Brain pericyte (primary cell): Measurements from ENCODE around the gene PLEKHA6.

ENCODE experiments used
- DNase-seq: peaks from one replicate; pipeline ENCODE4 v3.0.0-alpha.2; 2012; ENCODE audit warnings: low read depth, low spot score

The PLEKHA6 gene

DNA sequence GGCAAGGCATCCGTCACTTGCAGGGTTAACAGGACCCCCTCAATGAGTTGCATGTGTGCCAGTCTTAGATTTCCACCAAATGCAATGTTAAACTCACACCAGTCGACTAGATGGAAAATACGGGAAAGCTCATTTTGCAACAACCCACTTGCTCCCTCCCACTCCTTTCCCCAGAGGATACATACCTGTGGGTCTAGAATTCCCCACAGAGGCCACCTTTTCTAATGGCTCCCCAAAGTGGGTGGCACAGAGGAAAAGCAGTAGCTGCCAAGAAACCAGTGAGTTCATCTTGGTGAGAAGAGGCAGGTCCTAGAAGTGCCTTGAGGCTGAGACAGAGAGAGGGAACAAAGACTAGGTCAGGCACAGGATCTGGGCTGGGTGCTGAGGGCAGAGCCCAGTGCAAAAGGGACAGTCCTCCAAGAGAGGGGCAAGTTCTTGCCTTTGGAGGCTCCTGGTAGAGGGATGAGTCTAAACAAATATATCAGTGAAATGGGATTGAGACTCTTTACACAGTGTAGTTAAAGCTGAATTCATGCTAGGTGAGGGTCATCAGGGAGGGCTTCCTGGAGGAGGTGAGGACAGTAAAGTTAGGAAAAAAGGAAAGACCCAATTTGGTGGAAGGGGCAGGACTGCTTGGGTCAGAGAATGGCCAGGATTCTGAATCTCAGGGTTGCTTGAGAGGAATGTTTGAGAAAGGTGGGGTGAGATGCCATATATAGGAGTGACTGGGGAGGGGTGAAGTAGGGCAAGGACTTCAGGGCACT is 167.0 kb downstream of the PLEKHA6 start:
- DNase-seq = no peak

DNA sequence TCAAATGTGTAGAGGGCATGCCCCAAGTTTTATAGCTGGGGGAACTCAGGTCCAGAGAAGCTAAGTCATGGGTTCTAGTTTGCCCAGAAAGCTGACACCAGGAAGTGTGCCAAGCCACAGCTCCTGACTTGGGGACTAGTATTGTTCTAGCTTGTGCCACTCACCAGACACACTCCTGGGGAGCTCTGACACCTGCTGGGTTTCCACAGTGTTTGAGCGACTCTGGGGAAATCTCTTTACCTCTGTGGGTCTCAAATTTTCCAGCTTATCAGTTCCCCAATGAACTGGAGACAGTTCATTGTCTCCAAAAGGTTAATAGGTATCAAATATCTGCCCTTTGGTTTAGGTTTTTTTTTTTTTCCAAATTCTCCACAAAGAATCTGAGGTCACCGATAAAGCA is 167.7 kb downstream of the PLEKHA6 start:
- no peak for DNase-seq

DNA sequence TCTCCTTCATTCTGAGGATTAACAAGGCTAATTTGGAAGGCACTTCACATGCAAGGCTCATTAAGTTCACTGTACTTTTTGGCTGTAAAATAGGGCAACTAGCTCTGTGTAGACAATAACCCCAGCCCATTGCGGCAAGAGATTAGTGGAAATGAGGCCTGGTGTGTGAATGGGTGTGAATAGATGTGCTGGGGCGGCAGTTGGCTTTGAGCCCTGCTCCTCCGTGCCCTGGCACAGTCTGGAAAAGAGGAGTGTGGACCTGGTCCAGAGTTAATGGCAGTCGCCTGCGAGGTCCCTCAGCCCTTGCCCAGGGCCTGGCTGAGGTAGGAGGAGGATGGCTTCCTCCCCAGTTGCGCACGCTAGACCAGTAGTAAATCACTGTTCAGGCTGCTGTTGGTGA is 168.3 kb downstream of the PLEKHA6 start:
- no peak for DNase-seq

DNA sequence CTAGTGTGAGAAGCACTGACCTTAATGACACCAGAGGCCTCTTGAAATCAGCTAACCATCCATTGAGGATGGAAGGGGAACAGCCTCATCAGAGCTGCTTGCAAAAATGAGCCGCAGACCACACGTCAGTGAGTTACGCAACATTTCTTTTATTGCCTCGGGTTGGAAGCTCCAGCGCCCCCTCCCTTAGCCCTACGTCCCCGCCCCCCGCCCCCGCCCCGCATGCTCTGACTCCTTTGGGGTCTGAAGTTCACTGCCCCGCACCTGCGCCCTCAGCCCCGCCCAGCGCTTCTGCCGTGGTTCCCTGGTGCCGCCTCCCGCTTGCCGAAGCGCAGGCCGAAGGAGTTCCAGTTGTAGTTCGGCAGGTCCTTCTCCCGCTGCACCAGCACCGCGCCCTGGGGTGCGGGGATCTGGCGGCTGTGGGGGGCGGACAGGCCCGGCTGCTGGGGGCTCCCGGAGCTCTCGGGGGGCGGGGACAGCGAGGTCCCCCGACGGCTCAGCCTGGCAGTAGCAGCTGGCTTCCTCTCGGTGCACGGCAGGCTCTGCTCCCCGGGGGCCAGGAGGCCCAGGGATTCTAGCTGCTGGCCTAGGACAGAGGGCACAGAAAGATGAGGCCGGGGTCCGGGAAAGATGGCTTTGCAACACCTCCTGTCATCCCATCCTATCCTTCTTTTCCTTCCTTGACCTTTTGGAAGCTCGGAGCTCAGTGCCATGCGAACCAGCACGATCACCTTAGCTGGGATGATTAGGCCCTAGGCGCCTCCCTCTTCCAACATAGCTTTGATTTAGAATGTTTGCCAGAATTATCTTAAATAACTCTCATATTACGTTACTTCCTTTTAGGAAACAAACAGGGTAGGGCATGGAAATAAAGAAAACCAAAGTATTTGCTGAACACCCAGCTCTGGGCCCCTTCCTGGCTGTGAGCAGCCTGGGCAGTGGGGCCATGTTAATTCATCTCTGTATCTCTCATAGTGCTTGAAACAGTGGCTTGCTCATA is 169.2 kb downstream of the PLEKHA6 start:
- DNase-seq = no peak

DNA sequence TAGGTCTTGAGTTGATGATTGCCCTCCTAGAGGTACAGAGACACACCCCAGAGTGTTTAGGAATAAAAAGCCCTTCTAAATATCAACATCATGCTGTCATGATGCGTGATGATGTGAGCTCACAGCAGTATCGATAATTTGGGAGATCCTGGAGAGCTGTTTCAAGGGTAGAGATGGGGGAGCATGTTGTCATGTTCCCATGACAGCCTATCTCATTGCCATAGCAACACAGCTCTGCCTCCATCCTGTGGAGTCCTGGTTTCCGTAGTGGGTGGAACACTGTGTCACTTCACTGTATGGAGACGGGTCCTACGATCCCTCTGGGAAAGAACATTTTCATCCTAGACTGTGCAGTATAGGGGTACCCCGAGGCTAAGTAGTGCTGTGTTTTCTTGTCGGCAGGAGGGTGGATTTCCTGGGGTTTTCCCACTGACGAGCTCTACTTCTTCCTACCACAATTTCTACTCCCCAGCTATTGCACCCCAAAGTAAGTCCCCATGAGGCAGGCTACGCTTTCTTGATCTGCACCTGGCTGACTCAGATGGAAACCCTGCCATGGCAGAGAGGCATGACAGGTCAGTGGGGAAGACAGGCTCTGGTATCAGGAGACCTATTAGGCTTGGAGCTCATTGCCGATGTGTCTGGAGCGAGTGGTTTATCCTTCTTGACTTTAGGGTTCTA is 170.6 kb downstream of the PLEKHA6 start:
- no peak for DNase-seq

DNA sequence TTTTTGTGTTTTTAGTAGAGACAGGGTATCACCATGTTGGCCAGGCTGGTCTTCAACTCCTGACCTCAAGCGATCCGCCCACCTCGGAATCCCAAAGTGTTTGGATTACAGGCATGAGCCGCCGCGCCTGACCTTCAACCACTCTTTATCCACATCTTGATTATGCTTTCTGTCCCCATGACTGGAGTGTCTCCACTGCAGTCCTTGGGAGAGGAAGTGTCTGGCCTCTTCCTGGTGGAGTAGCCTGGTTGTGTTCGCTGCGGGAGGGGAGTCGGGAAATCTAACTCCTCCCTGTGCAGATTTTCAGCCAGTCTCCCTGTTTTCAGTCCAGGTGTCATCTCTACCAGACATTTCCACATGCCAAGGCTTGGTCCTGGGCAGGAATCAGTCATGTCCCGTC is 173.1 kb downstream of the PLEKHA6 start:
- no peak for DNase-seq

DNA sequence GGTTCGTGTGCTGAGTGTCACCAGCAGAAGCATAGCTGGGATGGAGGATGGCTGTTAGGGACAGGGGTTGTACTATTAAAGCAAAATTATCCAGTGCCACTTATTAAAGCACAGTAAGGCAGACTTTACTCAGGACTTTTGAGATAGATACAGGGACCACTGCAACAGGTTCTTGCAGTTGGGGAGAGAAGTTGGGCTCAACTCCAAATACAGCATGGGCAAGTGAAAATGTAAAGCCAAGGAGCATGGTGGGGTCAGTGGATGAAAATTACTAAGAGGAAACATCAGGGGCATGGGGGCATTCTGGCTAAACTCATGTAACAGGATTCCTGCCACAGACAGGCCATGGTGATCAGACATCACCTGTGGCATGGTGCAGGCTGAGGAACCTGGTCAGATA is 178.6 kb downstream of the PLEKHA6 start:
- no peak for DNase-seq

DNA sequence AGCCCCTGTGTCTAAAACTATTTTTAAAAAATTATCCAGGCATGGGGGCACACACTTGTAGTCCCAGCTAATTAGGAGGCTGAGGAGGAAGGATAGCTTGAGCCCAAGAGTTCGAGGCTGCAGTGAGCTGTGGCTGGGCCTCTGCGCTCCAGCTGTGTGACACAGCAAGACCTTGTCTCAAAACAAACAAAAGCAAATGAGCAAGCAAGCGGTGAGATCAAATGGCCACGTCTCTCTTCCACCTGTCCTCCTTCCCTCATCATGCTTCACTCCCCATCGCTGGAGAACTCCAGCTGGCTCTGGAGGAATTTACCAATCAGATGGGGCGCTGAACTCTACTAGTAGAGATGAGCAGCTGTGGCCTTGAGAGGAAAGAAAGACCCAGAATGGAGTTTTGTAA is 179.6 kb downstream of the PLEKHA6 start:
- DNase-seq = no peak

DNA sequence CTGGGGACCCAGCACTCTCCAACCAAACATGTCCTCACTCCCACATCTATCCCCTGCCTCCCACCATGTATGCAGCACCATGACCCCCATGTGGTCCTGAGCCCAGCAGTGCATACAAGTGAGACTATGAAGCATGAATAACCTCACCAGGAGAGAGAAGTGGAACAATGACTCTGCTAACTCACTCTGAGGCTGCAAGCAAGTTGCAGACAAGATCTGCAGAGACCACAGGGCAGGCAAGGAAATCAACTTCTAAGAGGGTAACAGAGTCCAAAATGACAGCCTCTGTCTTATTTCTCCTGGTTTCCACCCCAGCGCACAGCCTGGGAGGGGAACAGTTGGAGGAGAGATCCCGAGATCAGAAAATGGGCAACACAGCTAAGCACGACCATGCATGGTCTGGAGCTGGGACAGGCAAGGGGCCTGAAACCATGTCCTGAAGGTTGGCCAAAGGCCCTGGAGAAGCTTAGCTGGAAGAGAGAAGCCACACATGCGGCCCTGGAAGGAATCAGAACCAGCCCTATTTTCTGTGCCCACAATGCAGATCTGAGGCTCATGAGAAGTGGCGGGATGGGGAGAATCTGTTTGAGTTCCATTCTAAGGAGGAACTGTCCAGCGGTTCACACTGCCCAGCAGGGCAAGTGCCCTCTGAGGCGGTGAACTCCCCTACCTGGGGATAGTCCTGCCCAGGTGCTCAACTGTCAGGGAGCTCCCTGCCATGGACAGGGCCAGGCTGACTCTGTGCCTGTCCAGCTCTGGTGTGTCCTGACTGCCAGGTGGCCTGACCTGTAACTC is 181.0 kb downstream of the PLEKHA6 start:
- DNase-seq = no peak

DNA sequence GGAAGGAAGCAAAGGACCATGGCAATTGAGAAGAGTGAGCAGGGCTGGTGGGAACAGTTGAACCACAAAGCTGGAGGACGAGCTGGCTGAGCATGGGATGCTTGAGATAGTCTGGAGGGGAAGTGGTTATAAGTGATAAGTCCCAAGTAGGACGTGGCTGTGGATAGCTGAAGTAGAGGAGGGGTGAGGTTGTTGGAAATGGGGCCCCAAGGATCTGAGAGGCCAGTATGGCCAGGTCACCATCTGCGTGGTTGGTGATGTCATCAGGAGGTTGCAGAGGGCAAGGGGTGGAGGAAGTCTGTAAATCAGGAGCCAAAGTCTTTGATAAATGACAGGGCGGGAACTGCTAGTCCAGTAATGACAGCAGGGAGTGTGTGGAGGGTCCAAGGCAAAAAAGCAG is 182.6 kb downstream of the PLEKHA6 start:
- DNase-seq = no peak

DNA sequence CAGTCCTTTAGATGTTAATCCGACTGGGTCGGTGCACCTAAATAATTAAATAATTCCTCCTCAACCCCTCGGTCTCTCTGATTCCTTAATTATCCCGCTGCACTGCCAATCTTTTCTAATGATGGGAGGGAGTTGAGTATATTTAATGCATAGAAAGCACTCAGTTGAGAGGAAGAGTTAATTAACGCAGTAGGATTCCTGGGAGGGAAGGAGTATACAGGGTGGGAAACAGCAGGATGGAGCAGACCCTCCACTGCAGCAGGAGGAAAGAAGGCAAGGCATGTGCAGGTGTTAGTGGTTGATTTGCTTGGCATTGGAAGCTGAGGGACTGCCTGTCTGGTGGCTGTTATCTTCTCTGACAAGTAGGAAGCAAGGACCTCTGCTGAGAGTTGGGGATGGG is 183.7 kb downstream of the PLEKHA6 start:
- DNase-seq = no peak

DNA sequence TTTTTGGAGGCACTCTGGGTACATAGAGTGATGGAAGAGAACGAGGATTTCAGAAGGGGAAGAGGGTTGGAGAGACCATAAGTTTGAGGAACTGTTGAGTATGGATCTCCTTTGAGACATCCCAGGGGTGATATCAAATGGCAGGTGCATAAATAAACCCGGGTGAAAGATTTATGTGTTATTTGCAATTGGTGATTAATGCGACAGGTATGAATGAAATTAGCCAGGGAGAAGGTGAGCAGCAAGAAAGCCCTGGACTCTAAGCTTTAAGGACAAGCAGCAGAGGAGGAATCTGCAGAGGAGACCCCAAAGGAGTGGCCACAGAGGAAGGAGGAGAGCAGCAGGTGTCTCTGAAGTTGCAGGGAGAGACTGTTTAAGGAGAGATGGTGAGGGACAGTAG is 184.8 kb downstream of the PLEKHA6 start:
- no peak for DNase-seq

DNA sequence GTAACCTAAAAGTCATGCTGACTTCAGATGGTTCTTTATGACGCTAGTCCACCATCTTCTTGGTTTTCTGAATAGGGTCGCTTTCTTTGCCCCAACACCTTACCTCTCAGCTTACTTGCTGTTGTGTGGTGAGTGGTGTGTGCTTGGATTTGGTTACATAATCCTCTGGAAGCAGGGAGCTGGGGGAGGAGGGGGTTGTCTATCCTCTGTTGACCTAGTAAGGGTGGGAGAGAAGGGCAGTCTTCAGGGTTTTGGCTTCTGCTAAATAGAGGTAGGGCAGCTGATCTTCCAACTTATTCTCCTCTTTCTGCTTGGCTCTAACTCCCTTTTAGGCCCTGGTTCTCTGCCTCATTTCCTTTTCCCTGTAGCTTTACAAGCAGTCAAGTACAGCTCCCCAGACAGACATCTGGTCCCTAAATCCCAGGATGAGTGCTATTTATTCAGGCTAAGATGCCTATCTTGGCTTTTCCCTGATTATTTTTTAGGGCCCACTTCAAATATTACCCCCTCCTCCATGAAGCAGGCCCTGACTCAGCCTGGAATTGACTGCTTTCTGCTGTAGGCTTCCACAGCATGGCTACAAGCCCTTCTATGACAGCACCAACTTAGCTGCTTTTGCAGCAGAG is 187.2 kb downstream of the PLEKHA6 start:
- DNase-seq = no peak

DNA sequence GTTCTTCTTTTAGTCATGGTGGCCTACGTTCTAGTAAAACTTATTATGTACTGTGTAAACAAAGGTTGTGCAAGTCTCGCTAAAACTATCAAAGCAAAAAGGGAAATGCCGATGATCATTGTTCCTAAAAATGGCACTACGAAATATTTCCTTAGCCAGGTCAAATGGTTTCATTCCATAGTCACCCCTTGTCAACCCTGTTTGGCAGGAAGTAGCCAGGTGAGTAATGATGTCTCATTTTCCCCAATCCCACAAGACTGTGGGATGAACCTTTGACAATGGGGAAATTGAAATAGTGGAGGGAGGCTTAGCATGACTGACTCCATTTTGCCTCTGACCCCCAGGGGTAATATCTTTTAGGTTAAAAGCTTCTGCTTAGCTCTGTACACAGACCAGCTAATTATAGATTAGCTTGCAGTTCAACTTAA is 188.0 kb downstream of the PLEKHA6 start:
- DNase-seq = no peak

DNA sequence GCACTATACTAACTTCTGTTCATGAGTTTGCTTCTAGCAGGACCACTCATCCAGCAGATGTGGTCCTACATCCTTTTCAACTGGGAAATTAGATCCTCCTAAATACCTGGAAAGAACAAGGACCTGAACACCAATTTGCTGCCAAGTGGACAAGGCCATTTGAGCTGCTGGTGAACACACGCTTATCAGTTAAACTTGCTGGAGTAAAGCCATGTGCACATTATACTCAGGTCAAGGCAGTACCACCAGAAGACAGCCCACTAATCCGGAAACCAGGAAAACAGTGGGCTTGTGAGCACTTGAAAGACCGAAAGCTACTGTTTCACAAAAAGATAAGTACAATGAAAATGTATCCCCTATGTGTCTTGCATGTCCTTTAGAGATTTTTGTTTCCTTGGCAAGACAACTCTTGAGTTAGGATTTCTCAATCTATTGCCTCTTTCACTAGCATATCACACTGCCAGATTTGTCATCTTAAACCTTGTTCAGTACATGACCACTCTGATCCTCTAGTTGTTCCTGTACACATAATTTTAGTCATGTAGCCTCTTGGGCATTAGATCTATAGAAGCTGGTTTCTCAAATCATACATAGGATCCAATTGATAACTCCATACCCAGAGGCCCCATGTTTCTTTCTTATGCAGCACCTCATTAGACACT is 189.1 kb downstream of the PLEKHA6 start:
- no peak for DNase-seq

DNA sequence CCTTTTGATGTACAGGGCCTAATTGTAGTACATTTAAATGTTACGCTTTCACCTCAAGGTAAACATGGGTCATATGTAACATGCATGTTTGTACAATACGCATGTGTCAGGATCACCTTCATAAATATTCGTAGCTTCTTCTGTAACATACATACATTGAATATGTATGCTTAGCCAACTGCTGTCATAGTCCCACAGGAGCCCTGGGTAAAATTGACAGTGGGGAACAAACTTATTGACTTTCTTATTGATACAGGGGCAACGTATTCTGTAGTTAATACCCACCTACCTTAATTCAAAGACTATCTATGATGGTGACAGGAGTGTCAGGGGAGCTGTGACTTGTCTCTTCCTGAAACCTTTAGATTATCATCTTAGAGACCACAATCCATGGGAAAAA is 189.9 kb downstream of the PLEKHA6 start:
- DNase-seq = no peak
